Kidney (tissue), 14 donors: Measurements from ENCODE around the gene MYCN. TPM values are rescaled to one million over a fixed set of nuclear protein-coding genes. Genes with fewer than 3 reads are reported as not detected.
"Not testable (repeated sequence)": the region's sequence is repeated elsewhere in the genome, so short reads cannot be mapped to it uniquely, and the experiment has no call there.

Experiments used
- DNase-seq, 5 donors: peaks; one replicate each; pipeline ENCODE4 v3.0.0-alpha.2; 2013 to 2020
- FAIRE-seq: peaks from 2 replicates; lab custom pipeline; 2012; peaks lifted over from hg19 to GRCh38; lab: Jason Lieb, UNC
- H3K27ac ChIP-seq, 2 donors: one replicate each; pipeline ENCODE4 v1.7.0; 2013; ENCODE audit warnings: low read depth in 2 of 2, low read length in 2 of 2, inconsistent platforms in 1 of 2
- H3K27me3 ChIP-seq: one replicate; pipeline ENCODE4 v1.7.1; 2013; ENCODE audit warnings: low read length, inconsistent platforms; ENCODE audit not compliant: control insufficient read depth, insufficient read depth
- H3K36me3 ChIP-seq, 3 donors: one replicate each; pipeline versions ENCODE4 v1.7.0 to v1.7.1; 2013; ENCODE audit warnings: low read length in 3 of 3, control low read depth in 1 of 3, inconsistent platforms in 1 of 3; ENCODE audit not compliant: insufficient read depth in 3 of 3, control insufficient read depth in 2 of 3
- H3K4me1 ChIP-seq, 3 donors: one replicate each; pipeline versions ENCODE4 v1.7.0 to v1.7.1; 2013; ENCODE audit warnings: low read length in 3 of 3, inconsistent platforms in 1 of 3, low read depth in 1 of 3; ENCODE audit not compliant: control insufficient read depth in 2 of 3, insufficient read depth in 2 of 3
- H3K4me3 ChIP-seq, 3 donors: one replicate each; pipeline versions ENCODE4 v1.7.0 to v1.8.1; 2013; ENCODE audit warnings: low read length in 3 of 3, control low read depth in 1 of 3, inconsistent platforms in 1 of 3
- H3K9ac ChIP-seq, 3 donors: one replicate each; pipeline versions ENCODE4 v1.7.0 to v1.7.1; 2013; ENCODE audit warnings: low read length in 3 of 3, control low read depth in 1 of 3, inconsistent platforms in 1 of 3
- H3K9me3 ChIP-seq, 3 donors: one replicate each; pipeline versions ENCODE4 v1.7.0 to v1.7.1; 2013; ENCODE audit warnings: low read length in 3 of 3, control low read depth in 1 of 3, inconsistent platforms in 1 of 3; ENCODE audit not compliant: control insufficient read depth in 2 of 3, insufficient read depth in 1 of 3
- CTCF ChIP-seq: IDR thresholded peaks from 3 replicates; pipeline ENCODE4 v1.5.1; 2012; ENCODE audit warnings: mild to moderate bottlenecking, moderate library complexity, borderline replicate concordance; ENCODE audit not compliant: insufficient read depth; ENCODE audit errors: extremely low read depth
- intact Hi-C: fragments of 100-400 bp; cut with DNase I; formaldehyde crosslinking; loops from one replicate; pipeline ENCODE4 v1.11.1; 2022
- polyA plus RNA-seq: library from polyadenylated mRNA; stranded (reverse); fragments of 350-450 nt; fragmentation: Illumina TruSeq; extraction: RNeasy Lipid Tissue Mini Kit (QIAGEN cat#74804); gene quantifications from one replicate; pipeline ENCODE4 v1.2.3, GENCODE V29; 2014; ENCODE audit warnings: low read depth, low replicate concordance; ENCODE audit not compliant: insufficient read depth
- total RNA-seq: library from RNA; stranded (reverse); fragmentation: NEBNext Ultra II Directional; extraction: Animal tissue kit (Norgen Biotek cat#: 25700); gene quantifications from one replicate; pipeline ENCODE4 v1.2.1, GENCODE V29; 2021
- donor health status: control.
- donor health status: control.
- donor health status: control.
- donor health status: control.
- donor health status: control.
- donor health status: DM: yes; HTN: yes; CAD: no.
- donor health status: Normal renal cell carcinoma (clear cell type).

MYCN gene
- total and polyA plus RNA-seq, 2 donors from 2014 or later = 1.7 to 2.2 TPM

GRCh38 chr2:15957881-15958713 is 17.7 kb downstream of the MYCN start:
- H3K27me3 ChIP-seq = no peaks in the 10 kb centered on the region
- no peaks in the 10 kb centered on the region for H3K36me3 ChIP-seq
- no peaks in the 10 kb centered on the region for H3K9me3 ChIP-seq
- no peak overlapping the region for H3K9ac ChIP-seq
- no peak overlapping the region for H3K27ac ChIP-seq
- no peaks in the 10 kb centered on the region for H3K4me1 ChIP-seq
- no peak for TF ChIP-seq CTCF
- H3K4me3 ChIP-seq = no peak overlapping the region
- intact Hi-C loops = no loop called here
- DNase-seq (no peak), FAIRE-seq (no peak)

GRCh38 chr2:15959331-15960153 is 19.2 kb downstream of the MYCN start:
- Histone ChIP-seq H3K27me3 (no peaks in the 10 kb centered on the region), H3K27ac (no peak overlapping the region), H3K9ac (no peak overlapping the region), H3K36me3 (no peaks in the 10 kb centered on the region), H3K4me1 (no peaks in the 10 kb centered on the region), H3K9me3 (no peaks in the 10 kb centered on the region), H3K4me3 (no peak overlapping the region)
- intact Hi-C loops = no loop called here
- FAIRE-seq (no peak), DNase-seq (no peak)
- no peak for TF ChIP-seq CTCF

GRCh38 chr2:15960154-15960520 is 19.8 kb downstream of the MYCN start:
- H3K9ac ChIP-seq, H3K4me1 ChIP-seq, H3K36me3 ChIP-seq, H3K27ac ChIP-seq, H3K27me3 ChIP-seq, H3K4me3 ChIP-seq, intact Hi-C loops, DNase-seq, FAIRE-seq, H3K9me3 ChIP-seq: not testable (repeated sequence)

DNA sequence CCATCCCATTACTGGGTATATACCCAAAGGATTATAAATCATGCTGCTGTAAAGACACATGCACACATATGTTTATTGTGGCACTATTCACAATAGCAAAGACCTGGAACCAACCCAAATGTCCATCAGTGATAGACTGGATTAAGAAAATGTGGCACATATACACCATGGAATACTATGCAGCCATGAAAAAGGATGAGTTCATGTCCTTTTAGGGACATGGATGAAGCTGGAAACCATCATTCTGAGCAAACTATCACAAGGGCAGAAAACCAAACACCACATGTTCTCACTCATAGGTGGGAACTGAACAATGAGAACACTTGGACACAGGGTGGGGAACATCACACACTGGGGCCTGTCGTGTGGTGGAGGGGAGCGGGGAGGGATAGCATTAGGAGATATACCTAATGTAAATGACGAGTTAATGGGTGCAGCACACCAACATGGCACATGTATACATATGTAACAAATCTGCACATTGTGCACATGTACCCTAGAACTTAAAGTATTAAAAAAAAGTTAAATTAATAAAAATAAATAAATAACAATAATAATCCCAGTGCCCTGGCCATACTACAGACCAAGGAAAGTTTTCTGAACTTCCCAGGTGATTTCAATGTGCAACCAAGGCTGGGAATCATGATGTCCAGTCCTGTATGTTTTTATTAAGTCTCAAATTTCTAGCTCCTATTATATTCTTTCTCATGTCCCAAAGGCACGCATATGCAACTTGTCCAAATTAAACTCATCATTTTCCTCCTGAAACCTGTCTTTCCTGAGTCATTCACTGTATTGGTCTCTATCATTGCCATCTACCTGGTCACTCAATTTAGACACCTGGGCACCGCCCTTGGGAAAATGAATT is 23.0 kb downstream of the MYCN start:
- H3K9ac ChIP-seq, H3K4me3 ChIP-seq, H3K27me3 ChIP-seq, intact Hi-C loops, FAIRE-seq, H3K27ac ChIP-seq, DNase-seq, H3K4me1 ChIP-seq, H3K9me3 ChIP-seq, H3K36me3 ChIP-seq: not testable (repeated sequence)
